Mucosa of stomach (tissue), 1 donor: ENCODE measurements around the gene EGR4.

Experiments
- H3K27me3 ChIP-seq: one replicate; pipeline ENCODE4 v1.7.0; 2013; ENCODE audit warnings: mild to moderate bottlenecking, low read length; ENCODE audit not compliant: control insufficient read depth, insufficient read depth
- H3K36me3 ChIP-seq: one replicate; pipeline ENCODE4 v1.7.0; 2013; ENCODE audit warnings: low read length; ENCODE audit not compliant: control insufficient read depth, insufficient read depth
- H3K4me1 ChIP-seq: one replicate; pipeline ENCODE4 v1.7.0; 2013; ENCODE audit warnings: mild to moderate bottlenecking, low read length; ENCODE audit not compliant: control insufficient read depth, insufficient read depth
- H3K4me3 ChIP-seq: one replicate; pipeline ENCODE4 v1.7.0; 2013; ENCODE audit warnings: low read length
- H3K9ac ChIP-seq: one replicate; pipeline ENCODE4 v1.7.0; 2013; ENCODE audit warnings: mild to moderate bottlenecking, low read length, moderate library complexity
- H3K9me3 ChIP-seq: one replicate; pipeline ENCODE4 v1.7.0; 2013; ENCODE audit warnings: mild to moderate bottlenecking, low read length, moderate library complexity; ENCODE audit not compliant: control insufficient read depth
- donor health status: Pancreatic carcinoma.

Gene EGR4

DNA sequence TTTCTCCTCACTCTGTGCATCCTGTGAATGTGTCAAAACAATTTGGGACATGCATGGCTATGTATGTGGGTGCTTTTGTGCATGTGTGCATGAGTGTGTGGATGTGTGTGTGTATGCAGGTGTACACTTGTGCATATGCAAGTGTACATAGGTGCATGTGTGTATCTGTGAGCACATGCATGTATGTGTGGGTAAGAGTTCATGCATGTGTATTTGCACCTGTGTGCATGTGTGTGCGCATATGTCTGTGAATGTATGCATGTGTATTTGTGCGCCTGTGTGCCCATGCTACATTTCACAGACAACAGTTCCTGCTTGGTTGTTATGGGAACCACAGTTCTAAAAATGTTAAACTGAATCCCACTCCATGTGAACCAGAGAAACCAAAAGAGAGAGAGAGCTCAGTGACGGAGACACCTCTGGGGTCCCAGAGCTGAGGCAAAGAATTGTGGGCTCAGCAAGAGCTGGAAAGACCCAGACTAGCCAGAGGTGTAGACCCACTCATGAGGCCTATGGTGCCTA, 7.2 kb downstream of the EGR4 start:
- Histone ChIP-seq H3K9ac (no peak overlapping the region), H3K4me1 (peaks cover 8% of the 10 kb centered on the region), H3K9me3 (no peaks in the 10 kb centered on the region), H3K27me3 (peaks cover 55% of the 10 kb centered on the region), H3K36me3 (no peaks in the 10 kb centered on the region), H3K4me3 (no peak overlapping the region)

DNA sequence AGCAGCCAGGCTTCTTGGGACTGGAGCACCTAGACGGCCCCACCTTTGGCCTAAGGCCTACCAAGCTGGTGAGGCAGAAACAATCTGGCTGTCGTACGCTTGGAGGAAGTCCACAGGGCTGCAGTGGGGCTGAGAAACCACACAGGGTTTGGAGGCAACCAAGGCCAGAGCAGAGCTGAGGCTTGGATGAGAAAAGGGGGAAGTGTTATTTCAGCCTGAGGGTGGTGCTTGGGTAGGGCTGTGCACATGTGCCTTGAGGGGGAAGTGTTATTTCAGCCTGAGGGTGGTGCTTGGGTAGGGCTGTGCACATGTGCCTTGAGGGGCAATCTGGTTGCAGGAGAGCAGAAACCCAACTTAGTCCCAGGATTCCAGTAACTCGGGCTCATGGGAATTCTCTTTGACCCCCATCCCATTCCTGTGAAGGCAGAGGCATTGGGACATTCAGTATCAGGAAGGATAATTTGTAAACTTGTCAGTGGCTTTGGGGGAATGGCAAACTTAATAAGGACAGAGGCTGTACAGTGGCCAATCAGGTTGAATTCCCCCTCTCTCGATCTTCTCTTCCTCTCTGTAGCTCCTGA, 8.1 kb downstream of the EGR4 start:
- peaks cover 8% of the 10 kb centered on the region for H3K4me1 ChIP-seq
- H3K36me3 ChIP-seq = no peaks in the 10 kb centered on the region
- no peaks in the 10 kb centered on the region for H3K9me3 ChIP-seq
- H3K4me3 ChIP-seq = no peak overlapping the region
- peaks cover 46% of the 10 kb centered on the region for H3K27me3 ChIP-seq
- H3K9ac ChIP-seq = no peak overlapping the region

DNA sequence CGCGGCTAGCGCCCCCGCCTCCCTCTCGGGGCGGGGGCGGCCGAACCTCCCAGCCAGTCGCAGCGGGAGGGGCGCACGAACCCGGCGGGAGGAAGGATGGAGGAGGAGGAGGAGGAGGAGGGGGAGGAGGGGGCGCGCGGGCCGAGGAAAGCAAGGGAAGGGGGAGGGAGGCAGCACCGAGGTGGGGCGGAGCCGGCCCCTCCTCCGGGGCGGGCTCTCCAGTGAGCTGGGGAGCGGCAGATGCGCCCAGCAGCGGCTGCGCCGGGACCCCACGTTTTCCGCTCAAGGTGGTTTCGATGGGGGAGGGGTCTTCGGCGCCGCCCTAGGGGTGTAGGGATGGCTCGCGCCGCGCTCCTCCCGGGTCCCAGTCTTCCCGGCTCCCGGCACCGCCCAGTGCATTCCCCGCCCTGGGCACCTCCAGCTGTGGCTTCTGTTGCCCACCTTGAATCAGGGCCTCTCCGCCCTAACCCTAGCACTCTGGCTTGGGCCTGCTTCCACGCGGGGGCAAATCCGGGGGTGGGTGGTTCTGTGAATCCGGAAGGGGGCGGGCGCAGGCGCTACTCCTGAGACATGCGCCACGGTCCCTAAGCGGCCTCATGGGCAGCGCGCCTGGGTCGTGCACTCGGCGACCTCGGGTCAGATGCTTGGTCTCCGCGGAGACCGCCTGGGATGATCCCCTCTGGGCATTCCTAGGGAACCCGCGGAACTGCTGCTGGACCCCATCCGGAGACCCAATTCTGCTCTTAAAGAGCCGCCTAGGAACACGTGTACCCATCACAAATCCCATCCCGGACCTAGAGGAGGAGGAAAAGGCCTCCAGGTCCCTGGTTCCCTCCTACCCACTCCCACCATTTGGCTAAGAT, 8.8 kb downstream of the EGR4 start, which contains the start of gene FBXO41:
FBXO41 (minus strand) TSS at position 183 of the 863 bp plus-strand sequence. CDS start 14,848 bp downstream, outside the sequence.
- Histone ChIP-seq H3K4me1 (peaks cover 8% of the 10 kb centered on the region), H3K4me3 (no peak within 1 kb of the TSS), H3K9ac (no peak within 1 kb of the TSS), H3K9me3 (no peaks in the 10 kb centered on the region), H3K36me3 (no peaks in the 10 kb centered on the region), H3K27me3 (peaks cover 39% of the 10 kb centered on the region)

DNA sequence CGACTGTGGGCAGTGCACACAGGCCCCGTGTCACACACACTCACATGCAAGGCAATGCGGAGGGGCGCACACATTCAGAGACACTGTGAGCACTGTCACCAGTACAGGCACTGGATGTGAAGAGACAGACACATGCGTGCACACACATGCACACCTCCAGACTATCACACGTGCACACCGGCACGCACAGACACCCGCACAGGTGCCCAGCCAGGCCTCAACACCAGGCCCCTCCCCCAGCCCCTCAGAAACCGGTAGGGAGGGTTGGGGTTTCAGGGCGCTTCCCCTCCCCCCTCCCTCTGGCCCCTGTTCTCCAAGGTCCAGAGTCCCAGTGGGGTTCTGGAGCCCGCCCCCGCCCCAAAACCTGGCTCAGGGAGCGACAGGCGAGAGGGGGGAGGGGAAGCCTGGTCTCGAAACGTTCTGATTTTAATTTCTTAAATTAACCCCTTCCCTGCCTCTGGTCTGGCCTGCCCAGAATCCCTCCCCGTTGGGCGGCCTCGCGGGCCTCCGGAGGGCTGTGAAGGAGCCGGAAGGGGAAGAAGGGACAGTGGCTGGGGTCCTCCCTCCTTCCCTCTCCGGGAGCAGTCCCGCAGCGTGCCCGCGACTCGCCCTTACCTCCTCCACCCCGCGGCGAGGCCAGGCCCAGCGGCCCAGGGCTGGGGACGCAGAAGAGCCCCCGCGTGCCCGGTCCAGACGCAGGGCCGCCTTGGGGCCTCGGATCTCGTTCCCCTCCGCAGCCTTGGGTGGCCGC, 9.6 kb downstream of the EGR4 start:
- Histone ChIP-seq H3K36me3 (no peaks in the 10 kb centered on the region), H3K9me3 (no peaks in the 10 kb centered on the region), H3K27me3 (peaks cover 31% of the 10 kb centered on the region), H3K4me3 (no peak overlapping the region), H3K9ac (no peak overlapping the region), H3K4me1 (peaks cover 8% of the 10 kb centered on the region)

DNA sequence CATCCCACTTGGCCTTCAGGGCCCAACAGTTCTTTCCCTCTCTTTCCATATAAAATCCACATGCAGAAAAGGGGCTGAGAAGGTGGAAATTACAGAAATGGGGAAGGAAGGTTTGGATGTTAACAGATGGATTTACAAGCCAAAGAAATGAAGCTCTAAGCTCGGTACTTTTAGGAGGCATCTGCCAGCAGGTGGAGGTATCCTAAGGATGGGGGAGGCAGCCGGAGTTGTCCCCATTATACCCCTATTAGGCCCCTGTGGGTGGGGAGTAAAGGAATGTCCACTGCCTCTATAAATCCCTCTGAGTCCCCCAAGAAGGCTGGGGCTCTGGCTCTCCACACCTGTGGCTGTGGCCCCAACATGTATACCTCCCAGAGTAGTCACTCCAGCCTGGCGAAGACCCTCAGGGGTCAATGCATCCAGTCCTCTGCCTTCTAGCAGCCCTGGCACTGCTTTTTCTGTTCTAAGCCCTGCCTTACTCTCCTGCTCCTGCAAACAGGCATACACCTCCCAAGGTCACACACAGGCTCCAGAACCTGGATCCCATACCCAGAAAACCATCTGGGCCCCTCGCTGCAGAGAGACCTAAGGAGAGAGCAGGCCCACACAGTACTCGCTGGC, 10.3 kb downstream of the EGR4 start:
- peaks cover 8% of the 10 kb centered on the region for H3K4me1 ChIP-seq
- H3K9me3 ChIP-seq = no peaks in the 10 kb centered on the region
- H3K36me3 ChIP-seq = no peaks in the 10 kb centered on the region
- H3K9ac ChIP-seq = no peak overlapping the region
- no peak overlapping the region for H3K4me3 ChIP-seq
- H3K27me3 ChIP-seq = peaks cover 25% of the 10 kb centered on the region

DNA sequence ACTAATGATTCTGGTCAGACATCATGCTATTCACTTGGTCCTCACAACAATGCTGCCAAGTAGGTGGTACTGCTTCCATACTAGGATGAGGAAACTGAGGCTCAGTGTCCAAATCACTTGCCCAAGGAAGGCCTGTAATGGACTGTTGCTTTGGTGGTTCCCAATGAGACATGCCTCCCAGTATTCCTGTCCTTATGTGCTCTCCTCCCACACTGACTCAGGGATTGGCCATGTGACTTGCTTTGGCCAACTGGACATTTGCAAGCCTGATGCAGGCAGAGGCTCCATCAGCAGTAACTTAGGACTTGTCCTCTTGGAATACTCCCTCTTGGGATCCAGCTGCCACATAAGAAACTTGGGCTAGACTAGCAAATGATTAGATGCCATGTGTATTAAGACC, 12.1 kb downstream of the EGR4 start:
- no peak overlapping the region for H3K9ac ChIP-seq
- no peak overlapping the region for H3K4me3 ChIP-seq
- H3K36me3 ChIP-seq = no peaks in the 10 kb centered on the region
- peaks cover 8% of the 10 kb centered on the region for H3K4me1 ChIP-seq
- H3K27me3 ChIP-seq = peaks cover 24% of the 10 kb centered on the region
- no peaks in the 10 kb centered on the region for H3K9me3 ChIP-seq

DNA sequence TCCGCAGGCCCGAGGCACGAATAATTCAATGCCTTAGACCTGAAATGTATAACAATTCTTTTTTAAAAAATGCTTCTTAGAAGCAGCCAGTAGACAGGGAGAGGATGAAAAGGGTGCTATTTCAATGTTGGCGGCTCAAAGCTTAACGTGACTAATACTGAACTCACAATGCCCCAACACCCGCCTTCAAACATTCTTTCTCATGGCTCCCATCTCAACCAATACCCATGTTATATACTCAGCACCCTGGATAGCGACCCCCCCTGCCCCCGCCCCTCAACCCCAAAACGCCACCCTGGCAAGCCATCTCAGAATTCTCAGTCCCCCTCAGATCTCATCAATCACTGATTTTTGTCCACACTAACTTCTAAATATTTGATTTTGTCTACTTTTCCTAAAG, 13.5 kb downstream of the EGR4 start:
- no peaks in the 10 kb centered on the region for H3K36me3 ChIP-seq
- peaks cover 16% of the 10 kb centered on the region for H3K27me3 ChIP-seq
- no peaks in the 10 kb centered on the region for H3K9me3 ChIP-seq
- H3K9ac ChIP-seq = no peak overlapping the region
- H3K4me3 ChIP-seq = no peak overlapping the region
- H3K4me1 ChIP-seq = peaks cover 3% of the 10 kb centered on the region

DNA sequence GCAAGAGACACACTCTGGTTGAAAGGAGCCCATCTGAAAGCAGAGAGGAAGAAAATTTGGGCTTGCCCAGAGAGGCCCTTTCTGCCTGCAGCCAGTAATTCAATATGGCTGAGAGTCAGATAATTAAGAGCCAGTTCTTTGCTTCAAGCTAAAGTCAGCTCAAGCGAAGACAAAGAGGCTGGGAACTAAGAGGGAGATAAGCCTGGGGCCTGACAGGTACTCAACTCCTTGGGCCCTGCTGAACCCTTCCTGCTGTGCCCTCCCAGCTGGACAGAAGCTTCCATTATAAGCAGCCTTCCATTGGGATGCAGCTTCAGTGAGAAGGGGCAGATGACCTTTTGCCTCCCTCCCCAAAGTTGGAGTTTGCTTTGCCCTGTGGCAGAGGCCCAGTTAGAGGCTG, 21.1 kb downstream of the EGR4 start:
- Histone ChIP-seq H3K36me3 (no peaks in the 10 kb centered on the region), H3K9ac (no peak overlapping the region), H3K9me3 (no peaks in the 10 kb centered on the region), H3K4me3 (no peak overlapping the region), H3K27me3 (peaks cover 21% of the 10 kb centered on the region), H3K4me1 (peaks cover 10% of the 10 kb centered on the region)

DNA sequence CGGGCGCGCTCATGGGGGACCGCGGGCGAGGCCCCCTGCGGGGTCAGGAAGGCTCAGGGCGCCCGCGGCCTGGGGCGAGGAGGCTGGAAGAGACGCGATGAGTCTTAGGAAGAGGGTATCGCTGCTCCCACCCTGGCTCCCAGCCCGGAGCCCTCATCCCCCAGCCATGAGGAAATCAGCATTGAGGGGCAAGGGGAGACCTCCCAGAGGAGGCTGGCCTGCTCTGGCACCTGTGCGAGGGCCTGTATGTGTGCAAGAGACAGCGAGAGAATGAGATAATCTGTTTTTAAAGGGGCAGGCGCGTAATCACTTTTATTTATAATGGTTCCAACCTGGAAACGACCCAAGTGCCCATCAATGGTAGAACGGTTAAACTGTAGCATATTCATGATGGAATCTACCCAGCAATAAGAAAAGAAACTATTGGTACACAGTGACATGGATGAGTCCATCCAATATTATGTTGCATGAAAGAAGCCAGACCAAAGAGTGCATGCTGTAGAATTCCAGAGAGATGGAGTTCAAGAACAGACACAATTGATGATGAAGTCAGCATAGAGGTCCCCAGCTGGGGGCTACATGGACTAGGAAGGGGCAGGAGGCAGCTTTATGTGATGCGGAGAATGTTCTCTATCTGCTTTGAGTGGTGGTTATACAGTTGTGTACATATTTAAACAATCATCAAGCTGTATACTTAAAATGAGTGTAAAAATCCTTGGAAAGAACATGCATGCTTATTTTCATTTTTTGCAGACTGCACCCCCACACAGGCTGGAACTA, 23.5 kb downstream of the EGR4 start:
- Histone ChIP-seq H3K9me3 (no peaks in the 10 kb centered on the region), H3K27me3 (peaks cover 24% of the 10 kb centered on the region), H3K4me3 (peak overlapping the region; percentile 8)

DNA sequence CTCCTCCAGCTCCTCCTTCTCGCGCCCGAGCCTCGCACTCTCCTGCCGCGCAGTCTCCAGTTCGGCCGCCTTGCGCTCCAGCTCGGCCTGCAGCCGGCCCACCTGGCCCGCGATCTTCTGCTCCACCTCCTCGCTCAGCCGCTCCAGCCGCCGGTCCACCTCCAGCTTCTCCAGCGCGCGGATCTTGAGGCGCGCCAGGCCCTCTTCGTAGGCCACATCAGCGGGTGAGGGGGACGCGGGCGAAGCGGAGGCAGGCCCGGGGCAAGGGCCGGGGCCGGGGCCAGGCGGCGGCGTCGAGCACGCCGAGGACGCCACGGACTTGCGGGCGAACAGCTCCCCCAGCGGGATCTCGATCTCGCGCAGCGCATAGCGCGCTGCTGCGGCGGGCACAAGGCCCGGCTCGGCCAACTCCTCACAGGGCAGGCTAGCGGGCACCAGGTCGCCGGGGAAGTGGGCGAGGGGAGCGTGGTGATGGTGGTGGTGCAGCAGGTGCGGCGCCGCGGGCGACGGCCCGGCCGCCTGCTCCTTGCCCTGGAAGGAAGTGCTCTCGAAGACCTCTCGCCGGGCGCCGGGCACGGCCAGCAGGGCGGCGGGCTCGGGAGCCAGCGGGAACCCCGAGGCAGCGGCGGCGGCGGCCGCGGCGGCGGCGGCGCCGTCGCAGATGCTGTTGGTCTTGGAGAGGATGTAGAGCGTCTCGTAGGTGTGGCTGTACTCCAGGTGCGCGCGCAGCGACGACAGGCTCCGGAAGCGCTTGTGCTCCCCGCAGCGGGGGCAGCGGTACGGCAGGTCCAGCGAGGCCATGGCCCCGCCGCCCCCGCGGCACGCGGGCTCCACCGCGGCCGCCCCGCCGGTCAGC, 24.3 kb downstream of the EGR4 start:
- Histone ChIP-seq H3K4me3 (no peak overlapping the region), H3K9ac (peak overlapping the region; percentile 39), H3K4me1 (peaks cover 10% of the 10 kb centered on the region), H3K27me3 (peaks cover 24% of the 10 kb centered on the region), H3K36me3 (no peaks in the 10 kb centered on the region), H3K9me3 (no peaks in the 10 kb centered on the region)

More for the DNA sequence above, 23.5 kb downstream of the EGR4 start:
- H3K9ac ChIP-seq = peak overlapping the region; percentile 39
- peaks cover 10% of the 10 kb centered on the region for H3K4me1 ChIP-seq
- no peaks in the 10 kb centered on the region for H3K36me3 ChIP-seq
